Measurements from ENCODE around the gene SCD5. TPM values are rescaled to one million over a fixed set of nuclear protein-coding genes. Genes with fewer than 3 reads are reported as not detected.

SCD5 gene
- total and polyA plus RNA-seq, 2 of the 8 experiments (the other 6 are each of a cell fraction or from before 2014, with no cell fraction given): 0.92 to 1.2 TPM

GRCh38 chr4:82697561-82697960, 101.0 kb downstream of the SCD5 start (continued):
- TF ChIP-seq TAF7 (optimal IDR thresholded peaks at IDR 0.05; ENCODE audit: borderline replicate concordance, low read depth, low read length): no peak
- TF ChIP-seq MAX (IDR thresholded peaks at IDR 0.05): no peak
- no peak for TF ChIP-seq CTBP2 (IDR thresholded peaks at IDR 0.05; ENCODE audit: borderline replicate concordance, insufficient read depth, insufficient read length, low read length)
- TF ChIP-seq CTCF (IDR thresholded peaks at IDR 0.05; ENCODE audit: control extremely low read depth in 1 of 3, insufficient read depth in 1 of 3, low read depth in 1 of 3, low read length in 3 of 3): no peak
